Eye (tissue), 1 donor: ENCODE results near the gene ROBO2.

Experiments used
- DNase-seq: peaks from one replicate; pipeline ENCODE4 v3.0.0-alpha.2; 2015

Gene ROBO2

GRCh38 chr3:77426531-77426930 lies 386.6 kb downstream of the ROBO2 start:
- no peak for DNase-seq

GRCh38 chr3:77427528-77427927 lies 387.6 kb downstream of the ROBO2 start:
- no peak for DNase-seq

GRCh38 chr3:77436908-77437307 lies 397.0 kb downstream of the ROBO2 start:
- DNase-seq = no peak

- no peak for DNase-seq
Observed at GRCh38 chr3:77446084-77446483, 406.2 kb downstream of the ROBO2 start.

DNA sequence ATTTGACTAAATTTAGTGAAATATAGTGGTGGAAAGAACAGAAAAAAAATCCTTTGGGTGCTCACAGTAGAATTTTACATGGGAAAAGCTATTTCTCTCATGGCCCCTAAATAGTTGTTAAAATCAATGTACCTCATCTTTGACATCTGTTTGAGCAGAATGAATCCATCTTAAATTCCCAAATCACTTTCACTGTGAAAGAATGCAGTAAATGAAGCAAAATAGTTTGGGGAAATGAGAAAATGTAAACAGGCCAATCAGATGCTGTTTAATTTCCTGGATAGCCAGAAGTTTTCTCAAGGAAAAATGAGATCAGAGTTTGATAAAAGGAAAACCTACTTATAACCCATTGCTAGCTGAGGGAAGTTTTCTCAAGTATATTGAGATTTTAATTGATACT lies 406.9 kb downstream of the ROBO2 start:
- no peak for DNase-seq

GRCh38 chr3:77449459-77450350 lies 409.8 kb downstream of the ROBO2 start:
- DNase-seq = no peak

DNA sequence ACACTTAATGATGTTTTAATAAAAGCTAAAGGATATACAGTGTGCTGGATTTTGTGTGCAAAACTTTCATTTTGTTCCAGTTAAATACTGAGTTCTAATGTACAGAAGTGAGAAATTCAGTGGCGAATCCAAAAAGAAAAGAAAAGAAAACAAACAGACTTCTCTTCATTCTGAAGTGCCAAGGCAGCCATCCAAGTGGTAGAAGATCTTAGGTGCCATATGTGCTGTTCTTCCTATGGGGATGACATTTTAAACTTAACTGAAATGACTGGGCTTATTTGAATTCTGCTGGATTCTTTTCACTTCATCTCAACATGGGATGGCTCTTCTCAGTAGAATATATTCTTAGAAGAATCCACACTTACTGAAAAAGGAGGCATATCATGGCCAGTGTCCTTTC lies 416.5 kb downstream of the ROBO2 start:
- DNase-seq = no peak

DNA sequence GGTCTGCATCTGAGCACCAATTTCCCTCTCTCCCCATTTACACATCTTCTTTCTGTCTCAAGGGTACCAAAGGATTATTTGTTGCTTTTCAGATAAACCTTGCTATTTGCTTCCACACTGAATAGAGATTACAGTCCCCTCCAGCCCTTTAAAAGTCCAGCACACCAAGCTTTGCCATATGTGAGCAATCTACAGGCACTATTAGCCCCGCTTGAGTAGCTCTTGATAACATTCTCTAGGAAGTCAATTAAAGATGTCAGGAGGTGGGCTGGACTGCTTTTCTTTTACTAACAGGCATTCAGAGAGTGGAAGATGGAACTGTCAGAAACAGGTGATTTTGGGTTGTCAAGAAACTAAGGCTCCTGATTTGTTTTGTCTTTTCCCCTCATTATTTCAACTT lies 417.0 kb downstream of the ROBO2 start:
- DNase-seq = peak; percentile 62

DNA sequence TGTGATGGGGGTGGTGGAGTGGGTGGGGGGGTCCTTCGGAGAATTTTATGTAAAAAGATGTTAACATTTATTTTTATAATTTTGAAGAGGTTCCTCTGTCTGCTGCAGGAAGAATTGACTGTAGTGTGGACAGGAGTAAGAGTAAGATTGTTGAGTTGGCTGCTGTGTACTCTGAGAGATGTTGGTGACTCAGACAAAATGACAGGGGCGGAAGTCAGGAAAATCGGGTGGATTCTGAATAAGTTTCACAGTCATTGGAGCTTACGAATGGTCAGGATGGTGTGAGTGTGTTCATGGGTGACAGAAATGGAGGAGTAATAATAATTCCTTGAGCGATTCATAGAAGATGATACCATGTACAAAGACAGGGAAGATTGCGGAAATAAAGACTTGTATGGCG lies 420.0 kb downstream of the ROBO2 start:
- DNase-seq = no peak

- DNase-seq = no peak
Observed at GRCh38 chr3:77460326-77460725, 420.4 kb downstream of the ROBO2 start.

- DNase-seq = no peak
Observed at GRCh38 chr3:77462951-77463350, 423.1 kb downstream of the ROBO2 start.

GRCh38 chr3:77464111-77464688 lies 424.3 kb downstream of the ROBO2 start:
- DNase-seq = no peak

GRCh38 chr3:77466562-77467115 lies 426.7 kb downstream of the ROBO2 start:
- no peak for DNase-seq

- peak; percentile 88 for DNase-seq
Observed at GRCh38 chr3:77467702-77468625, 428.1 kb downstream of the ROBO2 start.

DNA sequence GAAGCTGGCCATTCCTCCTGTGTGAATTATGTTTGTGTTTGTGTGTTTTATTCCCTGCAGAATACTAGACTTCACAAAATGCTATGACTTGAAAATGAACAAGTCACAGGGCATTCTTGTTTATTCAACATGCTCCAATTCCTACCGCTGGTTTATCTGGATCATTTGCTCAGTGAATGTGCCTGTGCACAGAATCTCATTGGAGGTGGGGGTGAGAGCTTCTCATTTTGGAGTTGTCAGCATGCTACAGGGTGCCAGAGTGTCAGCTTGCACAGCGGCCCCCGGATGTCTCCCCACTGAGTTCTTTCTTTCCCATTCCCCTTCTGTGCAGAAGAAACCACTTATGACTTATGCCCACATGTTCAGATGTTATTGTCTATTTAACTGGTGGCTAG lies 428.7 kb downstream of the ROBO2 start:
- no peak for DNase-seq

DNA sequence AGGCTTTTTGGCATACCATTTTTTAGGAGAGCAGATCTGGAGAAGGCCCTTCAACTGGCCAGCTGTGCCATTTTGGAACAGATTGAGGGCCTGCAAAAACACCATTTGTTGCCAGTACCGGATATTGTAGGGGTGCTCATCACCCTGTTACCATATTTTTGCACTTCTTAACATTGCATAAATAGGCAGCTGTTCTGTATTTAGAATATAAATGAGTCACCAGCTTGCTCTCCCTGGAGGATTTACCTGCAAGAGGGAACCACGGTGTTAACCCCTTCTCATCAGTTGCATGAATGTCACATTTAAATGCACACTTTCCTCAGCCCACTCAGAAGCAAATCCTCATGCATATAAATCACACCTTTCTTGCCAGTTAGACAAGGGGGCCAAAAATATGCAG lies 435.6 kb downstream of the ROBO2 start:
- no peak for DNase-seq

DNA sequence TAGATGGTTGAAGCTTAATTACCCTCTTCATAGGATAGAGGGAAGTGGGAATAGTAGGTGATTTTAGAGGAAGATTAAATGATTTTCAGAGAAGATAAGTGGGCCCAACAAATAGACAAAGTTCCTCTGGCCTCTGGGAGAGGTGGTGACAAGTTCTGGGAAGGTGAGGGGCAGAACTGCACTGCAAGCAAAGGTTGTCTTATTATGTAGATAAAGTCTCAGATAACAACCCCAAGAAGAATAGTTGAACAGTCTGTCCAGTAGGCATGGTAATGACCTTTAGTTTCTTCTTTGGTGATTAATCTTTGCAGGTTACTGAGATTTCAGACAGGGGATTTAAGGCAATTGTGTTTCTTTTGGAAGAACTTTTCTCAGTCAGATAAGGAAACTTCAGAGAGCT lies 439.1 kb downstream of the ROBO2 start:
- DNase-seq = no peak

- DNase-seq = no peak
Observed at GRCh38 chr3:77489216-77489615, 449.3 kb downstream of the ROBO2 start.

GRCh38 chr3:77491961-77492360 lies 452.1 kb downstream of the ROBO2 start:
- no peak for DNase-seq

- no peak for DNase-seq
Observed at GRCh38 chr3:77500721-77501120, 460.8 kb downstream of the ROBO2 start.

DNA sequence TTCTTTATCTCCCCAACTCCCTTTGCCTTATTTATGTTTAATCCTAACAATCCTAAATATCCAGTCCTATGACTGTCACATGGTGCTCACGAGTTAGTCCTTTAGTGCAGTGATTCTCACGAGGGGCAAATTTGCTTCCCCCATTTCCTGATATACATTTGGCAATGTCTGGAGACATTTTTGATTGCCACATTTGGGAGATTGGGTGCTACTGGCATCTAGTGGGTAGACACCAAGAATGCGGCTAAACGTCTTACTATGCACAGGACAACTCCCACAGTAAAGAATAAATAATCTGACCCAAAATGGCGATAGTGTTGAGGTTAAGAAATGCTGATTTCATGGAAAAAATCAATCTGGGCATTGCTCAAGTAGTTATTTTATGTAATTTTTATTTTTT lies 466.5 kb downstream of the ROBO2 start:
- DNase-seq = no peak

- peak; percentile 63 for DNase-seq
Observed at GRCh38 chr3:77513542-77513941, 473.6 kb downstream of the ROBO2 start.

DNA sequence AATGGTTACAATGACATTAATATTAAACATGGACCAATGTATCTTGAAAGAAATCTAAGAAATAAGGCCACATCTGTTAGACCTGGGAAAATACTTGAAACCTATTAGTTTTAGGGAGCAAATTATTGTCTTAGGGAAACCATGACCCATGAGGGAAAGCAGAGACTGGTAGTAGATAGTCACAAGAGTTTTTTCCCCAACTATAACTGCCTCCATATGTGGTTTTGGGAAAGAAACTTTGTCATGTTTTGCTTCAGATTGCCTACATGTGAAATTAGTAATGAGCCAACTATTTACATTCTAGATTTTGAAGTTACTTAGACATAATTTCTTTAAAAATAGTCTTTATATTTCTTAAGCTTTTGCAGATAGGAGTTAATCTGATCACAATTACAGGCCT lies 474.9 kb downstream of the ROBO2 start:
- no peak for DNase-seq
